A549 treated with GW870086 at 1 μM for 4 hours (cell line): Measurements from ENCODE around the gene P3H3. TPM values are rescaled to one million over a fixed set of nuclear protein-coding genes. Genes with fewer than 3 reads are reported as not detected.

ENCODE experiments used
- total RNA-seq: library from RNA; stranded (reverse); fragments of 200-300 nt; extraction: Qiagen RNA extraction; gene quantifications from 5 replicates; pipeline ENCODE4 v1.2.3, GENCODE V29; 2022; ENCODE audit warnings: low read depth

The P3H3 gene, protein sequence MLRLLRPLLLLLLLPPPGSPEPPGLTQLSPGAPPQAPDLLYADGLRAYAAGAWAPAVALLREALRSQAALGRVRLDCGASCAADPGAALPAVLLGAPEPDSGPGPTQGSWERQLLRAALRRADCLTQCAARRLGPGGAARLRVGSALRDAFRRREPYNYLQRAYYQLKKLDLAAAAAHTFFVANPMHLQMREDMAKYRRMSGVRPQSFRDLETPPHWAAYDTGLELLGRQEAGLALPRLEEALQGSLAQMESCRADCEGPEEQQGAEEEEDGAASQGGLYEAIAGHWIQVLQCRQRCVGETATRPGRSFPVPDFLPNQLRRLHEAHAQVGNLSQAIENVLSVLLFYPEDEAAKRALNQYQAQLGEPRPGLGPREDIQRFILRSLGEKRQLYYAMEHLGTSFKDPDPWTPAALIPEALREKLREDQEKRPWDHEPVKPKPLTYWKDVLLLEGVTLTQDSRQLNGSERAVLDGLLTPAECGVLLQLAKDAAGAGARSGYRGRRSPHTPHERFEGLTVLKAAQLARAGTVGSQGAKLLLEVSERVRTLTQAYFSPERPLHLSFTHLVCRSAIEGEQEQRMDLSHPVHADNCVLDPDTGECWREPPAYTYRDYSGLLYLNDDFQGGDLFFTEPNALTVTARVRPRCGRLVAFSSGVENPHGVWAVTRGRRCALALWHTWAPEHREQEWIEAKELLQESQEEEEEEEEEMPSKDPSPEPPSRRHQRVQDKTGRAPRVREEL
- total RNA-seq: 19.6 to 28.9 TPM (median 27.4 TPM) in 5 replicates

DNA sequence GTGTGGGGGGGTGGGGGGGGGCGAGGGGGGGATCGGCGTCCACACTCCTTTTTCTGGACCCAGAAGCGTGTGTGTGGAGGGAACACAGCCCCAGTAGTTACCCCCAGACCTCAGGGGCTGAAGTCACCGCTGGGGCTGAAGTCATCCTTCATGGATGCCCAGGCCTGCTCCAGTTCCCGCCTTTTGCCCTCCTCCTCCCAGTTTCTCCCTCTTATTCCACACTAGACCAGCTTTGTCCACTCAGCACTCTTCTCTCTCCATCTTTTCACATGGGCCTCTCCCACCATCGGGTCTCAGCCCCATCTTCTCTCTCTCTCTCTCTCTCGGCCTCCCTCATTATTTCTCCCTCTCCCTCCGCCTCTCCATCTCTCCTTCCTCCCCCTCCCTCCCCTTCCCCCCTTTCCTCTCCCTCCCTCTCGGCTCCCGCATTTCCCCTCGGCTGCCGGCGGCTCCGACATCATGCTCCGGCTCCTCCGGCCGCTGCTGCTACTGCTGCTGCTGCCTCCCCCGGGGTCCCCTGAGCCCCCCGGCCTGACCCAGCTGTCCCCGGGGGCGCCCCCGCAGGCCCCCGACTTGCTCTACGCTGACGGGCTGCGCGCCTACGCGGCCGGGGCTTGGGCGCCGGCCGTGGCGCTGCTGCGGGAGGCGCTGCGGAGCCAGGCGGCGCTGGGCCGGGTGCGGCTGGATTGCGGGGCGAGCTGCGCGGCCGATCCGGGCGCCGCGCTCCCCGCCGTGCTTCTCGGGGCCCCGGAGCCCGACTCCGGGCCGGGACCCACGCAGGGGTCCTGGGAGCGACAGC, at the start of gene P3H3:
P3H3 (plus strand) TSS at position 426 of the 799 bp plus-strand sequence; CDS start at position 460, 34 bp downstream.

GRCh38 chr12:6788972-6789924, 39.0 kb upstream of the P3H3 start, which contains the start of gene CD4:
Gene CD4 (plus strand): TSS chr12:6789528. CDS start chr12:6800139, 10,611 bp downstream.

DNA sequence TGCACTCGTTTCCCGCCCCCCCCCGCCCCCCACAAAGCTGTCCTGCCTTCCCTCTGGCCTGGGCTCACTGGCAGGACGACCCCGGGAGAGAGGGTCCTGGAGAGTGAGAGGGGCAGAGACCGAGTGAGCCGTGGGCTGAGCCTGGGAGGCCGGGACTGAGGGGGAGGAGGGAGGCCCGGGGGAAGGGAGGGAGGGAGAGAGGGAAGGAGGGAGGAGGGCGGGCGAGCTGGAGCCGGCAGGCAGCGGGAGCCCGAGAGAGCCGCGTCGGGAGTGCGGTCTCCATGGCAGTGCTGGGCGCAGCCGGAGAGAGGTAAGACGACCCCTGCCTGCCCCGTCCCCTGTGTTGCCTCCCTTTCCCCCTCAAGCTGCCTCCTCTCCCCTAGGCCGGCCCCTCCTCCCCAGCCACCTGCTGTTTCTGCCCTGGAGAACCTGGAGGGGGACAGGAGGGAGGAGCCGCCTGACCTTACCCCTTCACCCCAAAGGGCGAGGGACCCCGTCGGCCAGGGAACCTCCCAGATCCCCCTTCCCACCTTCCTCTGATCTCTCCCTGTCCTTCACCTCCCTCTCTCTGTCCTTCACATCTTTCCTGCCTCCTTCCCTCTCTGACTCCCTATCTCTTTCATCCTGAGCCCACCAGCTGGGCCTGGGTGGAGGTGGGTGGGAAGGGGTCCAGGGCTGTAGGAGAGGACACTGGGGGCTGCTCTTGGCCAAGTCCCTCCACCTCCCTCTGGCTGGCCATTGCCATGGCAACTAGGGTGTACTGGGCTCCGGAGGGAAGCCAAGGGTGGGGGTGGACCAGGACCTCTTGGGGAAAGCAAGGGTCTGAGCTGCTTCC, 6.4 kb upstream of the P3H3 start, which contains the start of gene GPR162:
GPR162 (plus strand) TSS at position 231 of the 835 bp plus-strand sequence. CDS start 2,078 bp downstream, outside the sequence.

DNA sequence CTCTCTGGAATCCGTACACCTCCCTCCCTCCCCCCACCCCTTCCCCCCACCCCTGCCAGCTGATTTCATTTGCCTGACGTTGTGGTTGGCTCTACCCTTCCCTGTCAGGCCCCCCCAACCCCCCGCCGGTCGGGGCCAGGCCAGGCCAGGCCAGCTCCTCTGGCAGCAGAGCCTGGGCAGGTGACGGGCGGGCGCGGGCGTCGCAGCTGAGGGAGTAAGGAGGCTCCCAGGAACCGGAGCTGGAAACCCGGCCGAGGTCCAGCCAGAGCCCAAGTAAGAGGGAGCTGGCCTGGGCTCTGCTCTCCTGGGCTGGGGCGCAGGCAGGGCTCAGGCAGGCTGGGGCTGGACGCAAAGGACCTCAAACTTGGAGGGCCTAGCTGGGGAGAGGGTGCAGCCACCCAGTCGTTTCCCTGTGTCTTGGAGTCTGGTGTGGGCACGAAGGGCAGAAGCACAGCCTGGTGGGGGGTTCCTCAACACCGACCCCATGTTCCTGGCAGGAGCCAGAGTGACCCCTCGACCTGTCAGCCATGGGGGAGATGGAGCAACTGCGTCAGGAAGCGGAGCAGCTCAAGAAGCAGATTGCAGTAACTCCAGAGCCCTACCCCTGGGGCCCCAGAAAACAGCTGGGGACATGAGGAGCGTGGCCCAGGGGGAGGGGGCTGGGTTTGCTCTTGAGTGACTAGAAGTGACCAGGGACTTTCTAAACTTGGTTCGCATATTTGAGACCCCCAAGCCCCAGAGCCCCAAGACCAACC, 12.7 kb downstream of the P3H3 start, which contains the start of gene GNB3:
GNB3 (plus strand) TSS at position 165 of the 755 bp plus-strand sequence; CDS start at position 528, 363 bp downstream.

GRCh38 chr12:6851153-6851920, 23.1 kb downstream of the P3H3 start, which contains the start of gene CDCA3:
Gene CDCA3 (minus strand): TSS chr12:6851286. CDS start chr12:6850952, 334 bp downstream.

DNA sequence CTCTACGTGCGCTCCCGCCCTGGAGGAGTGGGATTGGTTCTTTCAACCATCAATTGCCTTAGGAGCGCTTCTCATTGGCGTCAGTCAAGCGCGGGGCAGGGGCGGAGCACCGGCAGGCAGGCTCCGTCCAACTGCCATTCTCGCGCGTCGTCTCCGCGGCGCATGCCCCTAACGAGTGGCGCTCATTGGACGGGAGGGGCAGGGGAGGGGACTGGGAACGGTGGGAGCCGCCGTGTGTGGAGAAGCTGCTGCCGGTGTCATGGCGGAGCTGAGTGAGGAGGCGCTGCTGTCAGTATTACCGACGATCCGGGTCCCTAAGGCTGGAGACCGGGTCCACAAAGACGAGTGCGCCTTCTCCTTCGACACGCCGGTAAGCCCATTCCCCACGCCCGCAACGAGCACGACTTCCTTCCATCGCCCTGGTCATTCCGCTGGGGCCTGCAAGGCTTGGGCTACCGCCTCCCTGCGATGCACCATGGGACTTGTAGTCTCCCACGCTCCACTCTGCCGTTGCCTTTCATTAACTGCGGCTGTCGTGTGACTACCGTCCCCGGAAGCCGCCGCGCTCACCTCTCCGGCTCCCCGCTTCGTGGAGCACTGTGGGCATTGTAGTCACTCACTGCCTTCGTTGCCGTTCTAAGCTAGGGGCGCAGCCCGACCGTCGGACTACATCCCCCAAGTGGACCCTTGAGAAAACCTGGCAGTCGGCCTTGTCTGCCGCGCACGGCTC, 23.9 kb downstream of the P3H3 start, which contains the start of gene USP5:
USP5 (plus strand) TSS at position 230 of the 730 bp plus-strand sequence; CDS start at position 260, 30 bp downstream.

DNA sequence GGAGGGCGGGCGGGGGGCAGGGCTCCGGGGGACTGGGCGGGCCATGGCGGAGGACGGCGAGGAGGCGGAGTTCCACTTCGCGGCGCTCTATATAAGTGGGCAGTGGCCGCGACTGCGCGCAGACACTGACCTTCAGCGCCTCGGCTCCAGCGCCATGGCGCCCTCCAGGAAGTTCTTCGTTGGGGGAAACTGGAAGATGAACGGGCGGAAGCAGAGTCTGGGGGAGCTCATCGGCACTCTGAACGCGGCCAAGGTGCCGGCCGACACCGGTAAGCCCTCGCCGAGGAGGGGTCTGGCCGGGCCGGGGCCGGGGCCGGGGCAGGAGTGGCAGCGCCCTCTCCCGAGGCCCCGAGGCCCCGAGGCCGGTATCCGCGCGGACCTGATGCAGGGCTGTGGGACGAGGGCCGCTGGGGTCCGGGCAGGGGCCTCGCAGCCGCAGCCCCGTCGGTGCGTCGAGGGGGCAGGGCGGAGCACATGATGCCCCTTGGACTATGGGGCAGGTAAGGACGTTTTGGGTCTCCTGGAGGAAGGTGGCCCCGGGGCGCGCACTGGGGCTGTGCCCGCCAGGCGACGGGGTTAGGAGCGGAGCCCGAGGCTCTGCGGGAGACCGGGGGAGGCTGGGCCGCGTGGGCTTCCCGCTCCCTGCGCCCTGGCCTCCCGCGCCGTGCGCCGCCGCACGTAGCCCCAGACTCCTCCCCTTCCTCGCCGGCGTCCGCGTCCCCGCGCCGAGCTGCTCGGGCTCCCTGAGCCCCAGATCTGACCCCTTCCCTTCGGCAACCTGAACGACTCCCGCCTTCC, 39.4 kb downstream of the P3H3 start, which contains the start of gene TPI1:
TPI1 (plus strand) TSS at position 119 of the 798 bp plus-strand sequence; CDS start at position 155, 36 bp downstream.

GRCh38 chr12:6873094-6874014, 45.1 kb downstream of the P3H3 start, which contains the start of gene SPSB2:
Gene SPSB2 (minus strand): TSS chr12:6873303. CDS start chr12:6872901, 402 bp downstream.

Other genes starting within 250 kb of the P3H3 start
- gene CHD4, start 221.0 kb upstream of the P3H3 start, total RNA-seq: 64.0 to 70.4 TPM (median 64.3 TPM) in 5 replicates
- gene LPAR5, start 192.4 kb upstream of the P3H3 start, total RNA-seq: 0.55 to 0.97 TPM (median 0.65 TPM) in 5 replicates
- gene ACRBP, start 181.0 kb upstream of the P3H3 start, total RNA-seq: 0.19 to 0.24 TPM (median 0.19 TPM) in 3 of 5 replicates, not detected in the others
- 11.2 to 16.5 TPM (median 14.6 TPM) in 5 replicates for gene ING4, start 165.3 kb upstream of the P3H3 start, total RNA-seq
- gene ZNF384, start 139.0 kb upstream of the P3H3 start, total RNA-seq: 50.8 to 60.2 TPM (median 56.8 TPM) in 5 replicates
- 0.95 to 1.5 TPM (median 0.97 TPM) in 5 replicates for gene PIANP, start 127.6 kb upstream of the P3H3 start, total RNA-seq
- 48.9 to 55.9 TPM (median 52.8 TPM) in 5 replicates for gene COPS7A, start 104.4 kb upstream of the P3H3 start, total RNA-seq
- 261 to 319 TPM (median 311 TPM) in 5 replicates for gene MLF2, start 75.3 kb upstream of the P3H3 start, total RNA-seq
- gene PTMS, start 62.0 kb upstream of the P3H3 start, total RNA-seq: 593 to 907 TPM (median 774 TPM) in 5 replicates
- gene LAG3, start 55.9 kb upstream of the P3H3 start, total RNA-seq: 0.94 to 2.1 TPM (median 1.5 TPM) in 5 replicates
- gene CD4, start 38.9 kb upstream of the P3H3 start, total RNA-seq: not detected in 5 replicates
- gene GPR162, start 6.6 kb upstream of the P3H3 start, total RNA-seq: 0.27 to 1.1 TPM (median 0.61 TPM) in 5 replicates
- 0.96 to 1.9 TPM (median 1.8 TPM) in 5 replicates for gene GNB3, start 12.5 kb downstream of the P3H3 start, total RNA-seq
- 70.8 to 86.2 TPM (median 80.8 TPM) in 5 replicates for gene CDCA3, start 22.9 kb downstream of the P3H3 start, total RNA-seq
- 69.7 to 80.0 TPM (median 72.6 TPM) in 5 replicates for gene USP5, start 23.7 kb downstream of the P3H3 start, total RNA-seq
- 1,472 to 1,683 TPM (median 1,669 TPM) in 5 replicates for gene TPI1, start 39.1 kb downstream of the P3H3 start, total RNA-seq
- 30.1 to 40.4 TPM (median 37.5 TPM) in 5 replicates for gene SPSB2, start 44.9 kb downstream of the P3H3 start, total RNA-seq
- gene LRRC23, start 76.4 kb downstream of the P3H3 start, total RNA-seq: 16.6 to 18.7 TPM (median 17.2 TPM) in 5 replicates
- gene ENO2, start 86.2 kb downstream of the P3H3 start, total RNA-seq: 38.6 to 40.3 TPM (median 40.0 TPM) in 5 replicates
- gene ATN1, start 99.6 kb downstream of the P3H3 start, total RNA-seq: 54.4 to 77.3 TPM (median 73.9 TPM) in 5 replicates
- gene RNU7-1, start 115.4 kb downstream of the P3H3 start, total RNA-seq: not detected in 5 replicates
- 300 to 340 TPM (median 314 TPM) in 5 replicates for gene C12orf57, start 115.6 kb downstream of the P3H3 start, total RNA-seq
- 8.6 to 14.0 TPM (median 11.0 TPM) in 5 replicates for gene PTPN6, start 122.9 kb downstream of the P3H3 start, total RNA-seq
- gene PHB2, start 142.3 kb downstream of the P3H3 start, total RNA-seq: 324 to 339 TPM (median 332 TPM) in 5 replicates
- gene EMG1, start 142.5 kb downstream of the P3H3 start, total RNA-seq: 63.3 to 71.8 TPM (median 66.5 TPM) in 5 replicates
- 26.3 to 31.4 TPM (median 27.6 TPM) in 5 replicates for gene LPCAT3, start 190.1 kb downstream of the P3H3 start, total RNA-seq
- 39.5 to 62.4 TPM (median 44.8 TPM) in 5 replicates for gene C1S, start 232.3 kb downstream of the P3H3 start, total RNA-seq